Activated effector memory CD4-positive, alpha-beta T cell treated with anti-CD3 and anti-CD28 coated beads, Interleukin-2, amount 50 U/mL, for 16 hours (primary cell): ENCODE data around the gene LRRC63.
"Not testable (repeated sequence)": the region's sequence is repeated elsewhere in the genome, so short reads cannot be mapped to it uniquely, and the experiment has no call there.

Experiments used
- DNase-seq: peaks from one replicate; pipeline ENCODE4 v3.0.0-alpha.2; 2020

LRRC63 gene

GRCh38 chr13:46211483-46212351 is at the start of gene LRRC63:
TSS of gene LRRC63 (plus strand) at chr13:46211928. CDS start at chr13:46213035, 1,107 bp downstream.
- DNase-seq, result peak; percentile 95

DNA sequence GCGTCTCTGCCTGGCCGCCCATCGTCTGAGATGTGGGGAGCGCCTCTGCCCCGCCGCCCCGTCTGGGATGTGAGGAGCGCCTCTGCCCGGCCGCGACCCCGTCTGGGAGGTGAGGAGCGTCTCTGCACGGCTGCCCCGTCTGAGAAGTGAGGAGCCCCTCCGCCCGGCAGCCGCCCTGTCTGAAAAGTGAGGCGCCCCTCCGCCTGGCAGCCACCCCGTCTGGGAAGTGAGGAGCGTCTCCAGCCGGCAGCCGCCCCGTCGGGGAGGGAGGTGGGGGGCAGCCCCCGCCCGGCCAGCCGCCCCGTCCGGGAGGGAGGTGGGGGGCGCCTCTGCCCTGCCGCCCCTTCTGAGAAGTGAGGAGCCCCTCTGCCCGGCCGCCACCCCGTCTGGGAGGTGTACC is 49.0 kb upstream of the LRRC63 start:
- not testable (repeated sequence) for DNase-seq

GRCh38 chr13:46164661-46165060 is 47.1 kb upstream of the LRRC63 start:
- no peak for DNase-seq

- peak; percentile 77 for DNase-seq
Measured at GRCh38 chr13:46165485-46166223, 46.1 kb upstream of the LRRC63 start.

- no peak for DNase-seq
Measured at GRCh38 chr13:46166224-46166584, 45.5 kb upstream of the LRRC63 start.

- DNase-seq, result no peak
Measured at GRCh38 chr13:46166947-46167610, 44.6 kb upstream of the LRRC63 start.

DNA sequence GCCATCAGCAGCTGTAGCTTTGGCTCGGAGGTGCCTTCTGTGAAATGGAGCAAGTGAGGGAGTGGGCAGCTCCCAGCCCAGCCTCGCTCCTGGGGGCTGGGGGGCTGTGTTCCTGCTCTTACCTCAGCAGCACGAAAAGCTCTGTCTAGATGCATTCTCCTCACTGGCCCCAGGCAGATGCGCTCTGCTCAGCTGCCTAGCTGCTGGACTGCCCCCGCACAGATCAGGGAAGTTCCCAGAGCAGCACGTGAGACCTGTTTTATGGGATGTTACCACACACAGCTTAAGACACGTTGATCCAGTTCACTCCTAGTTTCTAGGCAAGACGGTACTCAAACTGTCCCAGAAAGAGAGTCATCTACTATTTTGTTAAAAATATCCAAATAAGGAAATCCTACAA is 43.4 kb upstream of the LRRC63 start:
- peak; percentile 85 for DNase-seq

DNA sequence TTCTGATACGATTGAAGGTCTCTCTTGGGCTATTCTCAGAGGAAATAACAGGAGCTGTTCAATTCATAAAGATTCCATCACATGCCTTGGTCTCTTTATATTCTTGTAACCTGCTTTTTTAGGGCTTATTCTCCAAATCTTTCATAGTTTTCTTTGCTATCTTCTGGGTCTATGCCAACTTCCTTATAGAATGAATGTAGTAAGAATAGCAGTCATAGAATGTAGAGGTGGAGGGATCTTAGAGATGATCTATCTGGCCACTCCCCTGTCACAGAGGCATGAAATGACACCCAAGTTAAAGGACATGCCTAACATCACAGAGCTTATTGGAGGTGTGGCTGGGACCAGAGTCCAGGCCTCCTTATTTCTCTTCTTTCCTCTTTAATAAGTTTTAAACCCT is 42.9 kb upstream of the LRRC63 start:
- no peak for DNase-seq

DNA sequence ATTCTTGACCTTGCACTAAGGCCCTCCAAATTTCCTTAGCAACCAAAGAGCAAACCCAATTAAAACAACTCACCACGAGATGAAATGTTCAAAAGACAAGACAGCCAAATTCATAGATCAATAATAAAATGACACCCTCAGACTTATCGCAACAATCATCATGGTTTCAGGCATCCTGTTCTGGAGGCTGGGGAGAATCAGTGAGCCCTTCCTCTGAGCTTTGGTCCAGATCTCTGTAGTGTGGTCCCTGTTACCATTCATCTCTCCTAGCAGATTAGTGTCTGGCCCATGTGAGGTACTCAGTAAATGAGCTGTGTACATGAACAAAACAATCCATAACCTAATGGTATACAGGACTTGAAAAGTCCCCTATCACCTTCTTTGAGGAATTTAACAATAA is 42.0 kb upstream of the LRRC63 start:
- no peak for DNase-seq

- DNase-seq, result peak; percentile 73
Measured at GRCh38 chr13:46170268-46170667, 41.5 kb upstream of the LRRC63 start.

DNA sequence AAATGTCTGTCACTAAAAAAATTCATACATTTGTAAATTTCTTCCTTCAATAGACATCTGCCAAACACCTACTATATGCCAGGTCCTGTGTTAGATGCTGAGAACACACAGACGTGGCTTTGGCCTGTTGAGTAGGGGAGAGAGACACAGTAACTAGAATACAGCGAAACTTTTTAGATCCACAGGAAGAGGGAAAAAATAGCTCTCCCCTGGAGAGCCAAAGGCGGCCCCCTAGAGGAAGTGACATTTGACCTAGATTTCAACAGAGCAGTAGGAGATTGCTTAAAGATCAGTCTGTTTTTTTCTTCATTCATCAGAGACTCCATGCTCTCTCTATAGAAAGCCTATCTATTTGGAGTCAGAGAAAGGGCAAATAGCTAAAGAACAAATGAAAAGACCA is 41.0 kb upstream of the LRRC63 start:
- DNase-seq, result peak; percentile 71

DNA sequence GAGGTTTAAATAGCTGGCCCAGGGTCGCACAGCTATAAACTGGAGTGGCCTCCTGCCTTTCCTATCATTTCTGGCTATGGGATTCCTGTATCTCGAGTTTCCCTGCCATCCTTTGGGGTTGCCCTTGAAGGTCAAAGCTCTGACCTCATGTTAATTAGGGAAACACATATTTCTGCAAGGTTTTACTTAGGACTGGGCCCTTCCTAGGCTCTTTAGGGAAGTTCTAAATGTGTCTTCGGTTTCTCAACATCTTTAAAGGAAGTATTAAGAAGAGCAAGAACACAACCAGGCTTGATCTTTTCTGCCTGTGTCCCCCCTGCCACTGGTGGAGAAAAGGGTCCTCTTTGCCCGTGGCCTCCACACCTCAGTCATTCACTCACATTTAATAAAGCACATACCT is 40.5 kb upstream of the LRRC63 start:
- no peak for DNase-seq

- DNase-seq, result no peak
Measured at GRCh38 chr13:46171739-46172138, 40.0 kb upstream of the LRRC63 start.

GRCh38 chr13:46172531-46172991 is 39.2 kb upstream of the LRRC63 start:
- peak; percentile 79 for DNase-seq

DNA sequence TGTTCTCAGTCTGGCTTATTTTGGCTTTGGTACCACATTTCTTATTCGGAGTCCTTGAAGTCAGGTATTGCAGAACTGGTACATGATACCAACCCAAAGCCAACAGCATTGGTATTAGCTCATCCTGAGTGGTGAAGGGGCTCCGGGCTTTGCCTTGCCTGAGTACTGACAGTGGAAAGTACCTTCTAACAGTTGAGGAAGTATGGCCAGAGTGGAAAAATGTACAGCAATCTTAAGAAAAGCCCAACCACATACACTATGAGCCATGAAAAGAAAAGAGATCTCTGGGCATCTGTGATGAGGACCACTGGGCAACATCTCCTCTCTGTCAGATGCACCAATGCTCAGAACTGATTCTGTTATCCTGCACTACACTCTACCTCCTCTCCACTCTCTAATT is 38.1 kb upstream of the LRRC63 start:
- peak; percentile 76 for DNase-seq

DNA sequence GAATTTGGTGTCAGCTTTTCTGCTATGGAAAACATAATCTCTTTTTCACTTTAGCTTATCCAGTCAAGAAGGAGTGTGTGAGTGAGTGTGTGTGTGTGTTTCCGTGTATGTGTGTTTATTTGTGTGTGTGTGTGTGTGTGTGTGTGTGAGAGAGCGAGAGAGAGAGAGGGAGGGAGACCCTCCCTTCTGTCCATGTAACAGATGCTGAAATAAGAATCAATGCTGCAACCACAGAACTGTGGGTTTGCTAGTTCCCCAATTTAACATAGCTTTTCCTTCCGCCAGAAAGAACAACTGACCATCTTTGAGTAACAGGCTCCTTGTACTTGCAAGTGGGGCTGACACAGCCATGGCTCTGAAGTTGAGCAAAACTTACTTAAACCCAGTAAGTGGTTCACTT is 35.0 kb upstream of the LRRC63 start:
- DNase-seq, result no peak

DNA sequence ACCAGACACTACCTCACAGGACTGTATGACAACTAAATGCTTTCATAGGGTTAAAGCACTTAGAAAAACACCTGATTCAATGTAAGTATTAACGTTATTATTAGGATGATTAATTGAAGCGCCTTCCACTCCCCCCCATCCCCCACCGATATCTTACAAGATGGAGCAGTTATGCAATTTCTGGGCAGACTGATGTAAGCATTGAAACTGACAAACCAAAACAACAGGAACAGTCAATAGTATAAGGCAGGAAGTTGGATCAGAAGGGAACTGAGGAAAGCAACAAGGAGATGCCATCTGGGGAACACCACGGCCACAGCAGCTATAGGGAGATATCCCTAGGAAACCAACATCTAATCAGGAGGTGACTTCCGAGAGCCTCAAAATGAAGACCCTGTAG is 33.6 kb upstream of the LRRC63 start:
- DNase-seq, result no peak

GRCh38 chr13:46178821-46179220 is 32.9 kb upstream of the LRRC63 start:
- DNase-seq, result no peak

- peak; percentile 90 for DNase-seq
Measured at GRCh38 chr13:46179491-46179908, 32.2 kb upstream of the LRRC63 start.

DNA sequence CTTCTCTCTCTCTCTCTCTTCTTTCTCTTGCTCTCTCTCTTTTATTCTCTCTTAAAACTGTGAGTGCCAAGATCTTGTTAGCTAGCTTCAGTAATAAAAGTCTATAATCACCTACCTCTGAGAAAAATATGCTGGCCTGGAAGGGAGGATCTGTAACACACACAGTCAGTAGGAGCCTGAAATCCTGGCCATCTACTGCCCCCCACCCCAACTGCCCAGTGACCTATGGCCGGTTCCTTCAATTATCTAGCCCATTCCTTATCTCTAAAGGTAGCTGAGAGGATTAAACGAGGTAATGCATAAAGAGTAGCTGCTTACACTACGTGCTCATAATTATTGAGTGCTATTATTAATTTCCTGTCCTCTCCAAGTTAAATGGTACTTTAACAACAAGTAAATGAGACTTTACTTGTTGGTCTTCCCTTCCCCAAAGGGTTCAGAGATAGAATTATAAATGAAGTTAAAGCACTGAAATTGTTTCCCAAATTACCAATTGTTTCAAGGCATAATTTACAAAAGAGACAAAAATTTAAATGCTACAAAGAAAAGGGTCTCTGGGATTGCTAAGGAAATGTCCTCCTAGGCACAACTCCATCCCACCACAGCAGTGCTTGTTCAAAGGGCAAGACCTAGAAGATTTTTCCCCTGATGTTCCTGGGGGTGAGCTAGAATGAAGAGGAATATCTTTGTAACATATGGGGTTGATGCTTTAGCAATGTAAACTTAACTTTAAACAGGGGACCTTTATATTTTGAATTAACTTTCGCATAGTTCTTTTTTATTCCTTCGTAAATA is 31.6 kb upstream of the LRRC63 start:
- no peak for DNase-seq

DNA sequence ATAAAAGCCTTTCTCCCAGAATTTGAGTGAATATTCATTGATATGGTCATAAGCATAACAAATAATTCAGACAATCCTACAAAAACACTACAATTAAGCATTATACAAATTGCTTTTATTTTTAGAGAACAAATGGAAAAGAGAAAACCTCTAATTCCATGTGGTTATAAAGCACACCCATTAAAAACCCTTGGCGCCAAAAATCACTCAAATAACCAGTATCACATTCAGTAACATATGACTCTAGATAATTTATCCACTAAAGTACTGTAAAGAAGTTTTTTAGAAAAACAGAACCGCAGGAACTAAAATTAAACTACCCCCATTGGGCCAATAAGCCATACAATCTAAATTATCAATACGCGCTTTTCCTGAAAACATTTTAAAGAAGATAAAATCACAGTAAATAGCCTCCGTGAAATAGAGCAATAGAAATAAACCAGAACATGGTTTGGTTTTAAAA is 30.3 kb upstream of the LRRC63 start:
- no peak for DNase-seq

DNA sequence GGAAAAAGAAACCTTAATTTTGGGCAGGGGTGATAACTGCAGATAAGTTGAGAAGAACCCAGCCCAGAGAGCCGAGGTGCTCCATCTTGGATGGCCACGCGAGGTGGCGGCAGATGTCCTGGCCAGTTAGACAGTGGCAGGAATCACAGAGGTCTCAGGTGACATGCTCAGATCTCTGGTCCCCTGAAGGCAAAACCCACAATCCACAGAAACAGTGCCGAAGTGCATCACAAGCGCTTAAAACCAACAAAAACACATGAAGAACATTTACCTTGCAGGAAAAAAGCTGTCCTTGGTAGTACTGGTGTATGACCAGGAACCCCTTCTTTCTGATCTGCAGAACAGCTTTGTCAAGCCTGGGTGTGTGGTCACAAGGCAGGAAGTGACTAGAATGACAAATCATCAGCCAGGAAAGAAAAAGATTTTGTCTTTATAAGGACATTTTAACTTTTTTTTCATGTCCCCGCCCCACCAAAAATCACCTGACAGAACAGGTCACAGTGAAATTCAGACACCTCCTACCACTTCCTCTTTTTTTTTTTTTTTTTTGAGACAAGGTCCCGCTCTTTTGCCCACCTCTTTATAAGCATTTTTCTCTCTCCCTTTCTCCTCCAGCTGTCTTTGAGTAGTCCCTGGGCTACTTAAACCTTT is 29.8 kb upstream of the LRRC63 start, which contains the start of gene LCP1:
LCP1 (minus strand) TSS at position 338 of the 651 bp plus-strand sequence. CDS start 22,515 bp downstream, outside the sequence.
- DNase-seq, result peak; percentile 88
